ENCODE results near the gene MKLN1.
"Not testable (repeated sequence)": the region's sequence is repeated elsewhere in the genome, so short reads cannot be mapped to it uniquely, and the experiment has no call there.

MKLN1 gene

DNA sequence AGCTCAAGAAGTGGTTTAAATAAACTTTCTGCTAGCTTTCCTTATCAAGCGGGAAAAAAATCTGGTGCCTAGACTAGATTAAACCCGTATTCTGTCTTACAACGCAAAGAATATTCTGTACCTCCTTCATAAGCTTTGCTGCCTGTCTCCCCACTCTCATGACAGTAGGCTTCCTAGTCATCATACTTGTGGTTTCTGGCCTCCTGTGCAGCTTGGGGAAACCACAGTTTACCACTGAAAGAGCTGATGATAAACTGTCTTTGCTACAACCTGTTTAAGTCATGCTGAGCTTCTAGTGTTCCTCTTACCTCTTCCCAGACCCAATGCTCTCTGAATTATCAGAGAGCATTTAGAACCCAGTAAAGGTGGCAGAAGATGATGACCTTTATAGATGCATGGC is 173.7 kb downstream of the MKLN1 start:
- DNase-seq (ENCODE audit: low spot score) = peak; percentile 81

- DNase-seq (ENCODE audit: low spot score) = no peak
These were observed 174.4 kb downstream of the MKLN1 start for GRCh38 chr7:131501930-131502685.

GRCh38 chr7:131502810-131503508 is 175.3 kb downstream of the MKLN1 start:
- DNase-seq (ENCODE audit: low spot score) = no peak

DNA sequence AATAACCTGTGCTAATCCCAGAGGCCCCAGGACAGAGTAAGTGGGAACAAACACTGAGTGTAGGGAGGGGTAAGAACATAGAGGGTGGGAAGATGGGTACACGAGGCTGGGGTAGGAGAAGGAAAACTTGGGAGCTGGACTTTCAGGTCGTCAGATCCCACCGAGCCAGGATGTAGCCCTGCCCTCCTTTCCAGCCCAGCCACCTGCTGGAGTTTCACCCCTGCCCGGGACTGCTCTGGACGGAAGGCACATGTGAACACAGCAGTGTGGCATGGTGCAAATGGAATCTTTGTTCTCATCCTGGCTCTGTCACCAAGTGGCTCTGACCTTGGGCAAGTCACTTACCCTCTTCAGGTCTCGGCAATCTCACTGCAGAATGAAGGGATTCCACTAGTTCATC is 176.0 kb downstream of the MKLN1 start:
- no peak for DNase-seq (ENCODE audit: low spot score)

- DNase-seq (ENCODE audit: low spot score) = no peak
These were observed 176.7 kb downstream of the MKLN1 start for GRCh38 chr7:131504157-131504899.

DNA sequence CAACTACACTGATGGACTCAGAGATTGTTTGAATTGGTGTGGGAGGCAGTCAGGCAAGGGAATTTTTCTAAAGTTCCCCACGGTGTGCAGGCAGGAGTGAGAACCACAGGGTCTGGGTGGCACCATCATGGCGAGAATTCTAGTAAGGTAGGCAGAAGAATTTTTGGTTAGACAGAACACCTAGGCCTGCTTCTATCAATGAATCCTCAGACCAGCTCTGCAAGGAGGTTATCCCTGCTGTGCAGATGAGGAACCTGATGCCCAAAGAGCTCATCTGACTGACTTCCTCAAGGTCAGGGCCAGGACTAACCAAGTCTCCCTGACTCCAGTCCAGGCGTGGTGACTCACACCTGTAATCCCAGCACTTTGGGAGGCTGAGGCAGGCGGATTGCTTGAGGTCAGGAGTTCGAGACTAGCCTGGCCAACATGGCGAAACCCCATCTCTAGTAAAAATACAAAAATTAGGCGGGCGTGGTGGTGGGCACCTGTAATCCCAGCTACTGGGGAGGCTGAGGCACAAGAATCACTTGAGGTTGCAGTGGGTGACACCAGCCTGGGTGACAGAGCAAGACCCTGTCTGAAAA is 177.5 kb downstream of the MKLN1 start:
- not testable (repeated sequence) for DNase-seq (ENCODE audit: low spot score)

GRCh38 chr7:131505636-131506557 is 178.2 kb downstream of the MKLN1 start:
- DNase-seq (ENCODE audit: low spot score) = no peak

GRCh38 chr7:131506597-131506996 is 178.9 kb downstream of the MKLN1 start:
- no peak for DNase-seq (ENCODE audit: low spot score)

DNA sequence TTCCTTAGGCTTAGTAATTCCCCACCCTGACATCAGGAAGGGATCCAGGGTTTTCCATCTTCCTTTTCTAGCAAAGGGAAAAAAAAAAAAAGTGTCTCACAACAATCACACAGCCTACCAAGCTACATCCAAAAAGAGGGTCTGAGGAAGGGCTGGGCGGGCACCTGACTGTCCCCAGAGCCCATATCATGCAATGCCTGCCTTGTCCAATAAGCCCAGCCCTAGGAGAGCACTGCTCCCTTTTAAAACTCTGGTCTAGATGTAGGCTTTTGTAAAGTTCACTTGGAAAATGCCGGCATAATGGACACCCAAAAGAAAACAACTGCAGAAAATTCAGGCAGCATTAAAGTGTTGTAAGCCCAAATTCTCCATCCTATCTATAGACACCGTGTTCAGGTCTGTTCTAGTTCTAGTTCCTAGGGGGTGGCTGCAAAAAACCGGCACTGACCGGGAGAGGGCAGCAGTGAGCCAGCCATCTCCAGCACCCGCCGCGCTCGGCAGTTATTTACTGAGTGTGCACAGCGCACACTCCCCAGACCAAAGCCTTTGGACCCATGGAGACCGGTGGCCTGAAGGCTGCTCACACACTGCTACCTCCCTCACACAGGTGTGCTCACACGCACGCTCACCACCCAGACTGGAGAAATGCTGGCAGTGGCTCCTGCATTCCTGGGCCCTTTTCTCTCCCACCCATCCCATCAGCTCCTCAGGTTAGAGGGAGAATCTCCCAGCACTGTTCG is 180.1 kb downstream of the MKLN1 start:
- peak; percentile 82 for DNase-seq (ENCODE audit: low spot score)

- no peak for DNase-seq (ENCODE audit: low spot score)
These were observed 181.2 kb downstream of the MKLN1 start for GRCh38 chr7:131508754-131509486.

DNA sequence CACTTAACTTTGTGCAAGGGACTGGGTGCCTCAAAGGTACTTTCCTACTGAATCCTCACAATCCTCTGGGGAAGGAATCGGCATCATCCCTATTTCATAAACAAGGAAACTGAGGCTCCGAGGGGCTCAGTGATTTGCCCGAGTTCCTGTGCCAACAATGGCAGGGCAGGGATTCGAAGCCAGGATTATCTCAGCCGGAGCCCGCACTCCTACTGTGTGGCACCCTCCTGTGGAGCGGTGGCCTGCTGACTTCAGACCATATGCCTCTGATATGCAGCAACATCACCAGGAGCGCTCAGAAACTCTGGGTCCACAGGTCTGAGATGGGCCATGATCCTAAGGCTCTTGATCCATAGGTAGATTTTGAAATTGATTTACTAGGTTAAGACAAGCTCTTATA is 182.1 kb downstream of the MKLN1 start:
- DNase-seq (ENCODE audit: low spot score) = no peak

DNA sequence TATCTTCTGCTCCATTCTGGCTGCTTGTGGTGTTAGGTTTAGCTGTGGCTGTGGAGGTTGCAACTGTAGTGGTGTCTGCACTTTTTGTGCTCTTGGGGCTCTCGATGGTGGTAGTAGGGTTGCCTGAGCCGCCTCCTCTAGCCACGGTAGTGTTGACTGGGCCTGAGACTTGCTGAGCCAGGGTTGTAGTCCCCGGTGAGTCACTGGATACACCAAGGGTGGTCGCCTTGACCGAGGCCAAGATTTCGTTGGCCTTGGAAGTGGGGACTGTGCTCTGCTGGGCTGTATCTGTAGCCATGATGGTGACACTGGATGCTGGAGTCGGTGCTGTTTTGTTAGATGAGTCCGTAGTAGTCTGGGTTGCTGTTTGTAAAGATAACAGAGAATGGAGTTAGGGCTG is 183.4 kb downstream of the MKLN1 start:
- no peak for DNase-seq (ENCODE audit: low spot score)

DNA sequence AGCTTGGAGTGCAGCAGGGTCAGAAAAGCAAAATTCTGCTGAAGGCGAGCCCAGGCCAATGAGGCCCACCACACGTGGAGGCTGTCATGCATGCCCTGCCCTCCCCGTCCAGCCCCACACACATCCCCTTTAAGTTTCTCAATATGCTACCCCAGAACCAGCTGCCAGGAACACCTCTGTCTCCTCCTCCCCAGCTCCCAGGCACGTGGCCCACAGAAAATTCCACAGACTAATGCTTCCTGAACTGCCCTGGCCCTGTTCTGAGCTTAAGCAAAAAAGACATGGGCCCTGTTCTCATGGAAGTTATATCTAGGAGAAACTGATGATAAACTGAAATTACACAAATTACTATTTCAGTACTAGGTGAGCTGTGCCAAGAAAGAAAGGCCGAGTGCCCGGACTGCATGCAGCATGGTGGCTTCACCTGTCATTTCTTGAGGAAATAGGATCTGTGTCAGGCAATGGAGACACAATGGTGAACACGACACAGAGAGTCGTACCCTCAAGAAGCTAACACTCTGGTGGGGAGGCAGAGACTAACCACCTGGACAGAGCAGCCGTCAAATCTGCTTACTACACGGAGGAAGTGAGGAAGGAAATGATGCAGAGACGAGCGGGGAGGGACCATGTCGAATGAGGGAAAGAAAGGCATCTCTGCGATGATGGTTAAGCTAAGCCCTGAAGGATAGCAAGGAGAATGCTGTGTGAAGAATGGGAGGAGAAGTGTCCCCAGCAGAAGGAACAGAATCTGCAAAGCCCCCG is 184.3 kb downstream of the MKLN1 start:
- DNase-seq (ENCODE audit: low spot score) = no peak

DNA sequence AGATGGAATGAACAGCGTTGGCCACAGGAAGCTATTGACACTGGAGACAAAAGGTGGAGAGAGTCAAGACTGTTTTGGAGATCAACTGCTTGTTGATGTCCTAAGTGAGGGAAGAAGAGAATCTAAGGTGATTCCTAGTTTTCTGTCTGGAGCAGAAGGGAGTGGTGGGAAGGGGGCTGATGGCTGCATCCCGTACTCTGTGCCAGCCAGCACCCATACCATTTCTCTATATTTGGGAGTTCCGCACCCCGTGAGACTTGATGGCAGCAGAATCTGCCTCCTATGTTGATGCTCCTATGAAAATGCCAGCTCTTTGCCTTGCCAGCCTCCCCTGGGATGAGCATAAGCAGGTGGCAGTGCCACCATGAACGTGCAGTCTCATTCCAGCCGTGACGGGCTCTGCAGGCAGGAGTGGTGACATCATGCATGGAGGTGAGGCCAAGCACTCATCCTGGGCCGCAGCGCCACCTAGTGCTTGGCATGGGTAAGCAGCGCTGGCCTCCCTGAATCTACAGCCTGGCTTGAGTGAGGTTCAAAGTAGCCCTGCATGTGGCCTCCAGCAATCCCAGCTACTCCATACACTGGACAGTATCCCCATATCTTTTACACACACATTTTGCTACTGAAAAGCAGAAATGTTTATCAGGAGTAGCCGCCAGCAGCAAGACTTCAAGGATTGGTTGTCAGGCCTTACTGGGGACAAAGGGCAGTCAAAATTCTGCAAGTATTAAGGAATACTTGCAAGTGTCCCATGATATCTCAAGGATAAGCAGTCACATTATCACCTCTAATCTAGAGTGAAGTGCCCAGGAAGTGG is 185.8 kb downstream of the MKLN1 start:
- DNase-seq (ENCODE audit: low spot score) = peak; percentile 79

DNA sequence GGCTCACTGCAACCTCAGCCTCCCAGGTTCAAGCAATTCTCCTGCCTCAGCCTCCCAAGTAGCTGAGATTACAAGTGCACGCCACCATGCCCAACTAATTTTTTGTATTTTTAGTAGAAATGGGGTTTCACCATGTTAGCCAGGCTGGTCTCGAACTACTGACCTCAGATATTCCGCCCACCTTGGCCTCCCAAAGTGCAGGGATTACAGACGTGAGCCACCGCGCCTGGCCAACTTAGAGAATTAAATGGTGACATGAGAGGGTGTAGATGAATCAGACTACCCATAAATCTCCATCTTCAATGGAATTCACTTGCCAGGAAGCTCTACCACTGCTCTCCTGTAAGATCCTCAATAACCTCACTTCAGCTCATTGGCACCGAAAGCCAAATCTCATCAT is 187.8 kb downstream of the MKLN1 start:
- DNase-seq (ENCODE audit: low spot score) = not testable (repeated sequence)

- no peak for DNase-seq (ENCODE audit: low spot score)
These were observed 189.7 kb downstream of the MKLN1 start for GRCh38 chr7:131517218-131517923.

- no peak for DNase-seq (ENCODE audit: low spot score)
These were observed 190.9 kb downstream of the MKLN1 start for GRCh38 chr7:131518626-131519025.

All from activated CD4-positive, alpha-beta T cell treated with anti-CD3 and anti-CD28 coated beads, Interleukin-2, Interleukin-4, amounts not matched to agents 100 ng/mL and 50 ng/mL, durations not matched to agents 16 hours and 8 hours (primary cell).